Endothelial cell of umbilical vein (primary cell): ENCODE data around the gene RUNX2.

Experiments
- EZH2 ChIP-seq: IDR thresholded peaks from 2 replicates; pipeline ENCODE4 v1.6.1; 2012; ENCODE audit warnings: borderline replicate concordance, low read depth, mild to moderate bottlenecking, moderate library complexity, low read length, inconsistent platforms; ENCODE audit not compliant: severe bottlenecking
- FOS ChIP-seq: IDR thresholded peaks from 2 replicates; pipeline ENCODE4 v1.6.1; 2011; ENCODE audit warnings: mild to moderate bottlenecking, low read length, moderate library complexity, borderline replicate concordance; ENCODE audit not compliant: insufficient read depth
- MYC ChIP-seq: IDR thresholded peaks from one replicate; pipeline ENCODE4 v1.6.1; 2011; ENCODE audit warnings: mild to moderate bottlenecking, low read depth, low read length
- POLR2A ChIP-seq: IDR thresholded peaks from 2 replicates; pipeline ENCODE4 v1.6.1; 2012; ENCODE audit warnings: low read depth, mild to moderate bottlenecking, control low read depth, low read length
- POLR2AphosphoS5 ChIP-seq: IDR thresholded peaks from 2 replicates; pipeline ENCODE4 v1.6.1; 2012; ENCODE audit warnings: low read depth, mild to moderate bottlenecking, control low read depth, low read length, moderate library complexity; ENCODE audit not compliant: insufficient read depth
- TF ChIP-seq, protein P1 (sequence below), 2 donors: IDR thresholded peaks; 1 replicate in 1 of 2; 2 replicates in 1 of 2; pipeline ENCODE4 v1.5.1; 2011; ENCODE audit warnings: low read length in 2 of 2, mild to moderate bottlenecking in 2 of 2, moderate library complexity in 2 of 2, control low read depth in 1 of 2, inconsistent platforms in 1 of 2, low read depth in 1 of 2; ENCODE audit not compliant: insufficient read depth in 1 of 2; ENCODE audit errors: extremely low read depth in 1 of 2

DNA sequence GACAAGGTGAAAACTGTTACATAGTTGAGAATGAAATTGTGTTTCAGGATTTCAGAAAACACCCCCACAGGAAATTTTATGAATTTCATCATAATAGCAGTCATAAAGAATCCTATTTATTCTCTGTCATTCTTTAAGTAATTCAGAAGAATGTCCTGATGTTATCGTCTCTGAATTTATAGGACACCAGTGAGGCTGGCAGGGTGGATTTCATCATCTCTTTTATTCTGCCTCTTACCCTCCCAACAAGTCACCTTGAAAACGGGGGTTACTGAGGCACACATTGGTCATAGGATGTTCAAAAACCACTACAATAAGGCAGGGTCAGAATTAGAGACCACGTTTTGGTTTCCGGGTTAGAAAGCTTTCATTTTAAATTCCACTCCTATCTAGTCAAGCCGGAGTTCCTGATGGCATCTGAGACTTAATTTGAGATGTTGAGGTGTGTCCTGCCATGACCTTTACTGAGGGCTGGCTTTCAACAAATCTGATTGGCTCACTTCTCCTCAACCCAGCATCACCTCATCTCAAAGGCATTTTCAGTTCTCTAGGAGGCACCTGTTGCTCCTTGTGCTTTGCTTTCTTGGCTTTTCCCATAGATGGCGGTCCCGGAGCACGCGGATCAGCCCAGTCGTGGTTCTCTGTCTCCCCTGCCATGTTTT, 280.3 kb downstream of the RUNX2 start:
- TF ChIP-seq FOS (no peak), POLR2AphosphoS5 (no peak), MYC (no peak), EZH2 (no peak), POLR2A (no peak)
- TF ChIP-seq, protein P1, sequence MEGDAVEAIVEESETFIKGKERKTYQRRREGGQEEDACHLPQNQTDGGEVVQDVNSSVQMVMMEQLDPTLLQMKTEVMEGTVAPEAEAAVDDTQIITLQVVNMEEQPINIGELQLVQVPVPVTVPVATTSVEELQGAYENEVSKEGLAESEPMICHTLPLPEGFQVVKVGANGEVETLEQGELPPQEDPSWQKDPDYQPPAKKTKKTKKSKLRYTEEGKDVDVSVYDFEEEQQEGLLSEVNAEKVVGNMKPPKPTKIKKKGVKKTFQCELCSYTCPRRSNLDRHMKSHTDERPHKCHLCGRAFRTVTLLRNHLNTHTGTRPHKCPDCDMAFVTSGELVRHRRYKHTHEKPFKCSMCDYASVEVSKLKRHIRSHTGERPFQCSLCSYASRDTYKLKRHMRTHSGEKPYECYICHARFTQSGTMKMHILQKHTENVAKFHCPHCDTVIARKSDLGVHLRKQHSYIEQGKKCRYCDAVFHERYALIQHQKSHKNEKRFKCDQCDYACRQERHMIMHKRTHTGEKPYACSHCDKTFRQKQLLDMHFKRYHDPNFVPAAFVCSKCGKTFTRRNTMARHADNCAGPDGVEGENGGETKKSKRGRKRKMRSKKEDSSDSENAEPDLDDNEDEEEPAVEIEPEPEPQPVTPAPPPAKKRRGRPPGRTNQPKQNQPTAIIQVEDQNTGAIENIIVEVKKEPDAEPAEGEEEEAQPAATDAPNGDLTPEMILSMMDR (IDR thresholded peaks at IDR 0.05; ENCODE audit: extremely low read depth in 1 of 2, insufficient read depth in 1 of 2, low read depth in 1 of 2, low read length in 2 of 2) = no peak
